DND-41 (cell line): ENCODE results near the gene RNF13.
"Not testable (repeated sequence)": the region's sequence is repeated elsewhere in the genome, so short reads cannot be mapped to it uniquely, and the experiment has no call there.

Experiments
- CTCF ChIP-seq: IDR thresholded peaks from 2 replicates; pipeline ENCODE4 v1.5.1; 2012; ENCODE audit warnings: borderline replicate concordance, low read length, moderate library complexity, mild to moderate bottlenecking; ENCODE audit not compliant: poor library complexity, severe bottlenecking; ENCODE audit errors: extremely low read depth
- EZH2 ChIP-seq: IDR thresholded peaks from 3 replicates; pipeline ENCODE4 v1.6.1; 2012; ENCODE audit warnings: borderline replicate concordance, low read depth, mild to moderate bottlenecking, moderate library complexity, low read length, inconsistent platforms; ENCODE audit not compliant: severe bottlenecking

DNA sequence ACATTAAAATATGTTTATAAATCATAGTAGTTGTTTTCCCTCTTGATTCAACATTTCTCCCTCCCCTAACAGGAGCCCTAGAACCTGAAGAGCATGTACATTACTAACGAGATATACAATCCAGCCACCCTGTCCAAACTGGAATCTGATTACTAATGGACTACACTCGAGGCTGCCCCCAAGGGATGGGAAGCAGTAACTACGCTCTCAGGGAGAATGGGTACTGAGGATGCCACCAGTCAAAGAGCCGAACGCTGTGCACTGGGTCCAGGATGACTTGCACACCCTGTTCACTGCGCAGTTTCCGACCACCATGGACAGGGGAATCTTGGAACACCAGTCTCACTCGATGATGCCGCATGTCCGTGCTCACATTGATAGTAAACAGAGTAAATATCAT, 169.0 kb downstream of the RNF13 start:
- TF ChIP-seq CTCF, EZH2: not testable (repeated sequence)
